Prostate gland (tissue), 2 donors: ENCODE results near the gene NEK10. TPM values are rescaled to one million over a fixed set of nuclear protein-coding genes. Genes with fewer than 3 reads are reported as not detected.

ENCODE experiments used
- DNase-seq: peaks from one replicate; pipeline ENCODE4 v3.0.0-alpha.2; 2019; ENCODE audit warnings: low spot score
- H3K27ac ChIP-seq, 2 donors: fragments of 200-600 bp; sonication (generic); 2 replicates each; pipeline ENCODE4 v1.5.1; 2017 to 2019
- H3K27me3 ChIP-seq: fragments of 200-600 bp; sonication (generic); replicated peaks from 2 replicates; pipeline ENCODE4 v1.5.1; 2019; ENCODE audit not compliant: insufficient read depth
- H3K36me3 ChIP-seq, 2 donors: fragments of 200-600 bp; sonication (generic); 1 replicate in 1 of 2; 2 replicates in 1 of 2; pipeline versions ENCODE4 v1.5.1 to v1.8.1; 2017 to 2019
- H3K4me1 ChIP-seq: fragments of 200-600 bp; sonication (generic); replicated peaks from 2 replicates; pipeline ENCODE4 v1.5.1; 2019
- H3K4me3 ChIP-seq, 2 donors: fragments of 200-600 bp; sonication (generic); 2 replicates each; pipeline ENCODE4 v1.5.1; 2017 to 2019
- H3K9me3 ChIP-seq: fragments of 200-600 bp; sonication (generic); 2 replicates; pipeline ENCODE4 v1.5.1; 2017
- POLR2A ChIP-seq: fragments of 450-650 bp; IDR thresholded peaks from one replicate; pipeline ENCODE4 v1.6.1; 2016; ENCODE audit warnings: antibody characterized with exemption, mild to moderate bottlenecking
- POLR2AphosphoS5 ChIP-seq: sonication (generic); formaldehyde crosslinking; IDR thresholded peaks from one replicate; pipeline ENCODE4 v1.6.1; 2017; ENCODE audit warnings: antibody characterized with exemption
- WGBS: methylation state at CpG from one replicate; pipeline ENCODE4 v1.1.5; 2018; 5-methylcytosine and 5-hydroxymethylcytosine counted together
- intact Hi-C: fragments of 100-400 bp; cut with DNase I; formaldehyde crosslinking; loops from one replicate; pipeline ENCODE4 v1.14.2; 2022
- total RNA-seq, 2 donors: library from RNA; depleted of rRNA; stranded (reverse); fragments of >200 nt; gene quantifications; one replicate each; pipeline ENCODE4 v1.1.0, GENCODE V29; 2016
- TF ChIP-seq, protein P1 (sequence below), 4 experiments: fragments of 200-600 bp in 2 of 4; fragments of 450-650 bp in 2 of 4; sonication (generic) in 2 of 4; IDR thresholded peaks; 1 replicate in 3 of 4; 2 replicates in 1 of 4; pipeline ENCODE4 v1.5.1; 2016 to 2019; ENCODE audit warnings: antibody characterized with exemption in 4 of 4, mild to moderate bottlenecking in 2 of 4, moderate library complexity in 2 of 4

The NEK10 gene
- total RNA-seq, 2 donors from 2014 or later: 8.9 to 9.1 TPM

DNA sequence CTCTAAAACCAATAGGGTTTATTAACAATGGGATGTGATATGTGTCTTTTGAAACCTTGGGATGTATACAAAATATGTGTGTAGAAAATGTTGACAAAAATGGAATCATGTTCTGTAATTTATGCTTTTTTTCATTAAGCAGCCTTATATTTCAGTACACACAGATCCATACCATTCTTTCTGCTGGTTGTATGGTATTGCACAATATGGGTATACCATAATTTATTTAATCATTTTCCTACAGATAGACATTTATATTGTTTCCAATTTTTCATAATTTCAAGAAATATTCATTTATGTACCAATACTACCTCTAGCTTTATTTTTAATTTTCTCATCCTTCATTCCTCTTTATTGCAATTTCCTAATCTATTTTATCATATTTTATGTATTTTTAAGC lies 83.5 kb downstream of the NEK10 start:
- intact Hi-C loops: no loop called here
- H3K27me3 ChIP-seq: no peaks in the 10 kb centered on the region
- no peaks in the 10 kb centered on the region for H3K36me3 ChIP-seq
- DNase-seq: no peak
- peaks cover 5% of the 10 kb centered on the region for H3K4me1 ChIP-seq
- no peak overlapping the region for H3K4me3 ChIP-seq
- no peaks in the 10 kb centered on the region for H3K9me3 ChIP-seq
- no peak for TF ChIP-seq POLR2AphosphoS5
- TF ChIP-seq POLR2A: no peak
- TF ChIP-seq, protein P1, sequence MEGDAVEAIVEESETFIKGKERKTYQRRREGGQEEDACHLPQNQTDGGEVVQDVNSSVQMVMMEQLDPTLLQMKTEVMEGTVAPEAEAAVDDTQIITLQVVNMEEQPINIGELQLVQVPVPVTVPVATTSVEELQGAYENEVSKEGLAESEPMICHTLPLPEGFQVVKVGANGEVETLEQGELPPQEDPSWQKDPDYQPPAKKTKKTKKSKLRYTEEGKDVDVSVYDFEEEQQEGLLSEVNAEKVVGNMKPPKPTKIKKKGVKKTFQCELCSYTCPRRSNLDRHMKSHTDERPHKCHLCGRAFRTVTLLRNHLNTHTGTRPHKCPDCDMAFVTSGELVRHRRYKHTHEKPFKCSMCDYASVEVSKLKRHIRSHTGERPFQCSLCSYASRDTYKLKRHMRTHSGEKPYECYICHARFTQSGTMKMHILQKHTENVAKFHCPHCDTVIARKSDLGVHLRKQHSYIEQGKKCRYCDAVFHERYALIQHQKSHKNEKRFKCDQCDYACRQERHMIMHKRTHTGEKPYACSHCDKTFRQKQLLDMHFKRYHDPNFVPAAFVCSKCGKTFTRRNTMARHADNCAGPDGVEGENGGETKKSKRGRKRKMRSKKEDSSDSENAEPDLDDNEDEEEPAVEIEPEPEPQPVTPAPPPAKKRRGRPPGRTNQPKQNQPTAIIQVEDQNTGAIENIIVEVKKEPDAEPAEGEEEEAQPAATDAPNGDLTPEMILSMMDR (IDR thresholded peaks at IDR 0.05): no peak
- no peak overlapping the region for H3K27ac ChIP-seq

DNA sequence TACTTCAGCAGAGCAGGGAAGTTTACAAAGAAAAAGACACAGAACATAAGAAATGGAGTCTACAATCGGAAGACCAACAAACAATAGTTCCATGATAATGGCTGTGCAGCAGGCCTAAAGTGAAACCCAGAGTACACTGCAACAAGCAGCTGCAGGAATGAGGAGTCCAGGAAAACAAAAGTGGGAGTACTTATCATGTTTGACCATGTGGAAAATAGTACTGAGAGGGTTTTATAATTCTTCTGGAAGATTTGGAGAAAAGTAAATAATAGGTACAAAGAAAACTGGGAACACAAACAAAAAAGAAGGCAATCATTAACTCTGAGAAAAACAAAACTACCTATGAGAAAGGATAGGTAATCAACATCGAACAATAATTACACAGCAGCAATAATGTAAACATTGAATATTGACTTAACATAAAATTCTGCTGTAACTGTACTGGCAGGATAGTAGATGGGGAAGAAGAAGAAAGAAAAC lies 87.5 kb downstream of the NEK10 start:
- Histone ChIP-seq H3K27ac (no peak overlapping the region), H3K4me1 (no peaks in the 10 kb centered on the region), H3K36me3 (no peaks in the 10 kb centered on the region), H3K4me3 (no peak overlapping the region), H3K27me3 (no peaks in the 10 kb centered on the region), H3K9me3 (no peaks in the 10 kb centered on the region)
- intact Hi-C loops: no loop called here
- WGBS: 66% methylated on average over 2 of the region's 2 CpGs
- TF ChIP-seq POLR2AphosphoS5 (no peak), POLR2A (no peak)
- TF ChIP-seq, protein P1 (IDR thresholded peaks at IDR 0.05): no peak
- no peak for DNase-seq

DNA sequence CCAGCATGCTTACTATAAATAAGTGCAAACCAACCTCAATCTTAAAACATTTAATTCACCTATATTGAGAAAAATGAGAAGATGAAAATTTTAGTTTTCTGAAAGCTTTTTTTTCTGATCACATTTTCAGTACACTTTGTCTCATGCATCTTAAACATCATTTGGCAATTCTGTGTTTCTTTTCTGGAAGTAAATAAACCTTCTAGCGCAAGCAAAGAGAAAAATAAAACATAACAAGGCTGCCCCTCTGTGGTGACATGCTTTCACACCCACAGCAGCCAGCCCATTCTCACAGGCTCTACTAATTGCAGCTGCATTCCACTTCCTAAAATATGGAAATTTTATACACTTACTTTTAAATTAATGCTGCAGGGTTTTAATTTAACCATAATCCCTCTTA lies 90.1 kb downstream of the NEK10 start:
- Histone ChIP-seq H3K4me3 (no peak overlapping the region), H3K4me1 (no peaks in the 10 kb centered on the region), H3K27ac (no peak overlapping the region), H3K9me3 (no peaks in the 10 kb centered on the region), H3K36me3 (no peaks in the 10 kb centered on the region), H3K27me3 (no peaks in the 10 kb centered on the region)
- no peak for DNase-seq
- intact Hi-C loops: loop anchor here (5.0 kb wide), 1 partner anchor 147 kb away; no protein-coding TSS in a partner anchor
- TF ChIP-seq, protein P1 (IDR thresholded peaks at IDR 0.05): peak in 1 of 4 experiments; percentile 27
- no peak for TF ChIP-seq POLR2A
- WGBS: 53% methylated on average over 1 of the region's 1 CpG

DNA sequence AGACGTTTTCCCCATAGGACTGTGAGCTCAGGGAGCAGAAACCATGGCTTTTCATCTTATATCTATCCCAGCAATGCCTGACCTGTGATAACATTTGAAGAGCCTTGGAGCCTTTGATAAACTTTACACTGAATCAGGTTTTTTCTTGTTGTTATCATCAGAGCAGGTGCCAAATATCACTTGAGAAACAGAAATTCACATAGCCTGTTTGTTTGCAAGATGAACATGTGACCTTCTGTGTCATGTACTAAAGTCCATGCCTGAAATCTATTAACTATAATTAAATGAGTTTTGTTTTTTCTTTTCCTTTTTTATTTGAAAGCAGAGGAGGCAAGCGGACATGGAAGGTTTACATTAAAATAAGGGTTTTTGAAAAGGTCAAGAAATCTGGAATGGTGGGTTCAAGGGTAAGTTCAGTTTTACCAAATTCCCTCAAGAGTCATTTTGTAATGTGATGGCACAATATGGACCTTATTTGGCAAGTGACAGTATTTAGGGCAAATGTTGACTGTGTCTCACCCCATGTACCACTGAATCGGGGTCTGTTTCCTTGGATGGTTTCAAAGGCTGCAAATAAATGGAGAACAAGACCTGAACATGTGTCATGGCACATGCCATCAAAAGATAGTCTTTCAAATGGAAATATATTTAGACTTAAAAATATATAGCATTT lies 90.7 kb downstream of the NEK10 start:
- H3K4me3 ChIP-seq: no peak overlapping the region
- no peak for DNase-seq
- WGBS: 87% methylated on average over 3 of the region's 3 CpGs
- H3K27ac ChIP-seq: no peak overlapping the region
- no peaks in the 10 kb centered on the region for H3K4me1 ChIP-seq
- TF ChIP-seq, protein P1 (IDR thresholded peaks at IDR 0.05): no peak
- TF ChIP-seq POLR2AphosphoS5 (no peak), POLR2A (no peak)
- no peaks in the 10 kb centered on the region for H3K36me3 ChIP-seq
- intact Hi-C loops: loop anchor here (5.0 kb wide), 1 partner anchor 146 kb away; no protein-coding TSS in a partner anchor
- no peaks in the 10 kb centered on the region for H3K27me3 ChIP-seq
- H3K9me3 ChIP-seq: no peaks in the 10 kb centered on the region

DNA sequence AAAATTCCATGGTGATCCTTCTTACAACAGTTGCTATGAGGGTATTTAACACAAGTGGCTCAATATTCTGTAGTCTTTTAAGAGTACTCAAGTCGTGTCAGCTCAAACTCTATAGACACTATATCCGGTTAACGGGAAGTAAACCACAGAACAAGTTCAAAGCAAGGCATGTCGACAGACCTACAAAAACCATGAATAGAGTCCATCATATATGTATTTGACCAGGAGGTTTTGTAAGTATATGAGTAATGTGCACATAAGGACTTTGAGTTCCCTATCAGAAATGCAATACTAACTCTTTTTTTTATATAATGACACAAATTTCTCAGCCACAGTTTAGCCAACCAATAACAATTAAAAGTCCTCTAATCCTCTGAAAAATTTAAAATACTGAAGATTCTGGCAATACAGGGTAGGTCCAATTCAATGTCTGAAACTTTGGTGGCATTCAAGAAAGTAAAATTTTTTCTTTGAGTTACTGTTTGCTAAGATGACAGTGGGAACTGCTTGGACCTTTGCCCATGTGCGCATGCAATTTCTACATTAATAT lies 93.7 kb downstream of the NEK10 start:
- no peaks in the 10 kb centered on the region for H3K4me1 ChIP-seq
- intact Hi-C loops: loop anchor here (5.0 kb wide), 1 partner anchor 143 kb away; no protein-coding TSS in a partner anchor
- no peak overlapping the region for H3K4me3 ChIP-seq
- H3K9me3 ChIP-seq: no peaks in the 10 kb centered on the region
- no peaks in the 10 kb centered on the region for H3K36me3 ChIP-seq
- H3K27ac ChIP-seq: no peak overlapping the region
- 92% methylated on average over 5 of the region's 5 CpGs for WGBS
- TF ChIP-seq POLR2A (no peak), POLR2AphosphoS5 (no peak)
- TF ChIP-seq, protein P1 (IDR thresholded peaks at IDR 0.05): no peak
- no peaks in the 10 kb centered on the region for H3K27me3 ChIP-seq
- DNase-seq: no peak
